Measurements from ENCODE around the gene MIEF1. TPM values are rescaled to one million over a fixed set of nuclear protein-coding genes. Genes with fewer than 3 reads are reported as not detected.

The MIEF1 gene
- total RNA-seq, 1 donor from 2014 or later, result 27.7 TPM

DNA sequence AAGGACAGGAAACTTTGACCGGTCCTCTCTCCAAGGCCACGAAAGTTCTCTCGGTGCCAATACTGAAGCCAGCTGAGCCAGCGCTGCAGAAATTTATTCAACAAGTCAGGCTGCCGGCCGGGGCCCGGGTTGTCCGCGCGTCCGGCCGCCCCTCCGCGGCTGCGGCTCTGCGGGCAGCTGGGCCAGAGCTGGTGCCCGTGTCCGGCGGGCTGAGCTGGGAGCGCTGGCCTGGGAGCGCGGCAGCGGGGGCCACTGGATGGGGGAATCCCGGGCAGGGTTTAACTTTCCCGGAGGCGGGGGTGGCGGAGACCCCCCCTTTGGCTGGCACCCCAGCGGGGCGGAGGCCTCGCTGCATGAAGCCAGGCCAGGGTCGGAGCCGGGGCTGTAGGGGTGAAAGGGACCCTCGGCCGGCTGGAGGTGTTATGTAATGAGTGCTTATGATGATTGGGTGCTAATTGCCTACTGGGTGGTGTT lies 56.2 kb downstream of the MIEF1 start:
- Histone ChIP-seq H3K27me3 (ENCODE audit: low read depth) (peaks cover 53% of the 10 kb centered on the region), H3K36me3 (no peaks in the 10 kb centered on the region), H3K4me3 (no peak overlapping the region), H3K9me3 (no peaks in the 10 kb centered on the region), H3K4me1 (peaks cover 7% of the 10 kb centered on the region), H3K27ac (no peak overlapping the region)
- ATAC-seq (no peak), DNase-seq (no peak)
- TF ChIP-seq, protein P1, sequence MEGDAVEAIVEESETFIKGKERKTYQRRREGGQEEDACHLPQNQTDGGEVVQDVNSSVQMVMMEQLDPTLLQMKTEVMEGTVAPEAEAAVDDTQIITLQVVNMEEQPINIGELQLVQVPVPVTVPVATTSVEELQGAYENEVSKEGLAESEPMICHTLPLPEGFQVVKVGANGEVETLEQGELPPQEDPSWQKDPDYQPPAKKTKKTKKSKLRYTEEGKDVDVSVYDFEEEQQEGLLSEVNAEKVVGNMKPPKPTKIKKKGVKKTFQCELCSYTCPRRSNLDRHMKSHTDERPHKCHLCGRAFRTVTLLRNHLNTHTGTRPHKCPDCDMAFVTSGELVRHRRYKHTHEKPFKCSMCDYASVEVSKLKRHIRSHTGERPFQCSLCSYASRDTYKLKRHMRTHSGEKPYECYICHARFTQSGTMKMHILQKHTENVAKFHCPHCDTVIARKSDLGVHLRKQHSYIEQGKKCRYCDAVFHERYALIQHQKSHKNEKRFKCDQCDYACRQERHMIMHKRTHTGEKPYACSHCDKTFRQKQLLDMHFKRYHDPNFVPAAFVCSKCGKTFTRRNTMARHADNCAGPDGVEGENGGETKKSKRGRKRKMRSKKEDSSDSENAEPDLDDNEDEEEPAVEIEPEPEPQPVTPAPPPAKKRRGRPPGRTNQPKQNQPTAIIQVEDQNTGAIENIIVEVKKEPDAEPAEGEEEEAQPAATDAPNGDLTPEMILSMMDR (IDR thresholded peaks at IDR 0.05), result no peak
- intact Hi-C loops (cut with DNase I), result no loop called here

DNA sequence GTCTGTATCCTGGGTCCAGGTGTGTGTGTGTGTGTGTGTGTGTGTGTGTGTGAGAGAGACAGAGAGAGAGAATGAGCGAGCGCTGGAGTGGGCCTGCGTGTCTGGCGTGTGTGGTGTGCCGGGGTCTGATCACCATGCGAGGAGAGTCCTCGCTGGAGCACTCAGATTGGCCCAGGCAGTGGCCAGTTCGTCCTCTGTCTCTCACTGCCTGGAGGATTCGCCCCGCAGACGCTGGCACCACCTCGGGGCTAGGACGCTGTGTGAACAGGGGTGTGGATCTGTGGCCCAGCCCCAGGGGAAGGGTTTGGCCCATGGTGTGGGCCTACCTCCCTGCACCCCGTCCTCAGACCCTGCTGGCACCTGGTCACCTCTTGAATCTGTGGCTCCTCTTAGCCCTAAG lies 56.9 kb downstream of the MIEF1 start:
- Histone ChIP-seq H3K4me3 (no peak overlapping the region), H3K27me3 (ENCODE audit: low read depth) (peaks cover 52% of the 10 kb centered on the region), H3K36me3 (no peaks in the 10 kb centered on the region), H3K9me3 (no peaks in the 10 kb centered on the region), H3K27ac (no peak overlapping the region), H3K4me1 (peaks cover 7% of the 10 kb centered on the region)
- TF ChIP-seq, protein P1 (IDR thresholded peaks at IDR 0.05), result no peak
- no peak for DNase-seq
- ATAC-seq, result no peak
- intact Hi-C loops (cut with DNase I), result no loop called here

DNA sequence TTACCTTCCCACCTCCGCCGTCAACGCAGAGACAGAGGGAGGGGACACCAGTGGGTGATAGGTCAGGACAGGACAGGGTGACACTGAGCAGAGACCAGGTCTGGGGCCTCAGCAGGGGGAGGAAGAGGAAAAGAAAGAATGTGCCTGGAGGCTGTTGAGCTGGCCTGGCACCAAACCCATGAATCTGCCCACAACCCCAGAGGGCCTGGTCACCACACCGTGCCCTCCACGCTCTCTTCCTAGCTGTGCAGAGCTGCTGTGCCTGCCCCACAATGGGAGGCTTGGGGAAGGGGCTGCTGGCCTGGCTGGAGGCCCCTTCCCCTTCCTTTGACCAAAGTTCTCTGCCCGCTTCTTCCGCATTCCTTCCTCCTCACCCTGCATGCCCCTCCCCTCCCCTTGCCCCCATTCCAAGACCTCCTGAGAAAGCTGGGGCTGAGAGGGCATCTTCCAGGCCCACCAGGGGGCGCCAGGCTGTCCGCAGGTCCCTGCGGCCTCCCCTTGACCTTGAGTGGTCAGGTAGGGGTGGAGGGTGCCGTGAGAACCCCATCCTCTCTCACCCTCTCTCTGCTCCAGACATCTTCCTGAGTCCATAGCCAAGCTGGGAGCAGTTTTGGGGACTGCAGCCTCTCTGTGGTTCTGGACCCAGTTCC lies 57.5 kb downstream of the MIEF1 start:
- H3K9me3 ChIP-seq, result no peaks in the 10 kb centered on the region
- no peak overlapping the region for H3K4me3 ChIP-seq
- intact Hi-C loops (cut with DNase I), result no loop called here
- ATAC-seq (no peak), DNase-seq (no peak)
- peaks cover 7% of the 10 kb centered on the region for H3K4me1 ChIP-seq
- H3K36me3 ChIP-seq, result no peaks in the 10 kb centered on the region
- H3K27ac ChIP-seq, result no peak overlapping the region
- H3K27me3 ChIP-seq (ENCODE audit: low read depth), result peaks cover 58% of the 10 kb centered on the region
- TF ChIP-seq, protein P1 (IDR thresholded peaks at IDR 0.05), result peak; percentile 22

DNA sequence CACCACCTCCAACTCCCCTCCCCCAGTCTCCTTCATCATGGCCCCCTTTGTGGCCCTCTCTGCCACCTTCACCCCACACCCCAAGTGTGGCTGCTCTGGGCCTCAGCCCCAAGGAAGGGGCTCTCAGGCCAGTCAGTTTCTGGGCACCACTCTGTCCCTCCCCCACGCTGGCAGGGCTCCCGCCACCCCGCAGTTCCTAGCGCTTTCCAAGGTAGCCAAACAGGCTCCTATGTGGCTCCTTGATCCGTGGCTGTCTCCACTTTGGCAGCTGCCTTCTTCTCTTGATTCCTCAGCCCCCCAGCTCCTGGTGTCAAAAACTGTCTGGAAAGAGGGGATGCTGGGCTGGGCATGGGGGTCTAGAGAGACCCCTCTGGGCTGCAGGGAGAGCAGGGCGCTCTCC lies 58.0 kb downstream of the MIEF1 start:
- no peaks in the 10 kb centered on the region for H3K9me3 ChIP-seq
- H3K27ac ChIP-seq, result no peak overlapping the region
- DNase-seq (no peak), ATAC-seq (no peak)
- peaks cover 63% of the 10 kb centered on the region for H3K27me3 ChIP-seq (ENCODE audit: low read depth)
- TF ChIP-seq, protein P1 (IDR thresholded peaks at IDR 0.05), result no peak
- intact Hi-C loops (cut with DNase I), result no loop called here
- no peaks in the 10 kb centered on the region for H3K36me3 ChIP-seq
- H3K4me3 ChIP-seq, result no peak overlapping the region
- peaks cover 7% of the 10 kb centered on the region for H3K4me1 ChIP-seq

DNA sequence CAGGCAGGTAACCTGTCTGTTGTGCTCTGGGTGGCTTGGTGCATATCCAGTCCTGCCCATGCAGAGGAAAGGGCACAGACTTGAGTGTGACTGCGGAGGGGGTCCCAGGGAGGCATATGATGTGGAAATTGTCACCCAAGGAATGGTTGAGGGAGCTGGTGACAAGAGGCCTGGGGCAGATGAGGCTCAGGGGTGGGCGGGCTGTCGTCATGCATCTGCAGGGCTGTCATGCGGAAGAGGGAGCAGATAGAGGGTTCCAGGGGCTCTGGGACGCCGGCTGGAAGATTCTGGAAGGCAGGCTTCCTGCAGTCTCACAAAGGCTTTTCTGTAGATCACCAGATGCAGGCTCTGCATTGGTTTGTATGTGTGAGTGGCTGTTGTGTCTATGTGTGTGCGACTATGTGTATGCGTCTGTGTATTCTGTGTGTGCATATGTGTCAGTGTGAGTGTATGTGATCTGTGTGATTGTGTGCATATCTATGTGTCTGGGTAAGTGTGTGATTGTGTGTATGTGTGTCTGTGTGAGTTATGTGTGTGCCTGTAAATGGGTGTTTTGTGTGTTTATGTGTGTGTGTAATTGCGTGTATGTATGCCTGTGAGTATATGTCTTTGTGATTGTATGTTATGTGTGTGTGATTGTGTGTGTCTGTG lies 60.9 kb downstream of the MIEF1 start:
- H3K9me3 ChIP-seq, result no peaks in the 10 kb centered on the region
- ATAC-seq (no peak), DNase-seq (no peak)
- H3K27ac ChIP-seq, result no peak overlapping the region
- H3K4me1 ChIP-seq, result peaks cover 6% of the 10 kb centered on the region
- intact Hi-C loops (cut with DNase I), result no loop called here
- H3K27me3 ChIP-seq (ENCODE audit: low read depth), result peaks cover 39% of the 10 kb centered on the region
- no peak overlapping the region for H3K4me3 ChIP-seq
- no peaks in the 10 kb centered on the region for H3K36me3 ChIP-seq
- TF ChIP-seq, protein P1 (IDR thresholded peaks at IDR 0.05), result no peak

All from lower lobe of right lung (tissue), 2 donors.